Ovary (tissue), 9 donors: ENCODE data around the gene GHITM. TPM values are rescaled to one million over a fixed set of nuclear protein-coding genes. Genes with fewer than 3 reads are reported as not detected.

Source experiments
- DNase-seq, 5 donors: peaks; one replicate each; pipeline ENCODE4 v3.0.0-alpha.2; 2019 to 2020
- H3K27ac ChIP-seq, 2 donors: fragments of 200-600 bp; one replicate each; pipeline versions ENCODE4 v1.5.1 to v1.8.0; 2019 to 2022
- H3K27me3 ChIP-seq: fragments of 200-600 bp; one replicate; pipeline ENCODE4 v1.8.0; 2022
- H3K36me3 ChIP-seq: fragments of 200-600 bp; sonication (generic); one replicate; pipeline ENCODE4 v1.5.1; 2019
- H3K4me1 ChIP-seq: one replicate; pipeline ENCODE4 v1.8.1; 2013; ENCODE audit warnings: mild to moderate bottlenecking, moderate library complexity; ENCODE audit not compliant: insufficient read depth
- H3K4me3 ChIP-seq: fragments of 200-600 bp; sonication (generic); one replicate; pipeline ENCODE4 v1.5.1; 2017
- H3K9me3 ChIP-seq, 2 donors: fragments of 200-600 bp in 1 of 2; sonication (generic) in 1 of 2; one replicate each; pipeline versions ENCODE4 v1.5.1 to v1.8.1; 2013 to 2019; ENCODE audit warnings: mild to moderate bottlenecking in 1 of 2, moderate library complexity in 1 of 2
- CTCF ChIP-seq, 3 donors: fragments of 450-650 bp in 2 of 3; fragments of 200-600 bp in 1 of 3; IDR thresholded peaks; one replicate each; pipeline versions ENCODE4 v1.5.1 to v1.8.0; 2016 to 2022; ENCODE audit warnings: antibody characterized with exemption in 3 of 3, mild to moderate bottlenecking in 1 of 3
- EP300 ChIP-seq: sonication (generic); formaldehyde crosslinking; IDR thresholded peaks from one replicate; pipeline ENCODE4 v1.6.1; 2017; ENCODE audit warnings: antibody characterized with exemption
- POLR2A ChIP-seq: fragments of 450-650 bp; IDR thresholded peaks from one replicate; pipeline ENCODE4 v1.6.1; 2017; ENCODE audit warnings: antibody characterized with exemption, mild to moderate bottlenecking, moderate library complexity
- WGBS, 3 donors: extraction: QIAGEN DNeasy Blood & Tissue Kit in 1 of 3; methylation state at CpG; one replicate each; pipeline versions ENCODE4 v1.1.5 to v1.1.7; 2013 to 2017; 5-methylcytosine and 5-hydroxymethylcytosine counted together
- intact Hi-C, 4 donors: fragments of 100-400 bp; cut with DNase I; formaldehyde crosslinking; loops; one replicate each; pipeline versions ENCODE4 v1.11.0 to v1.15.1; 2022 to 2023
- polyA plus RNA-seq, 2 donors: library from polyadenylated mRNA; stranded (reverse); fragments of 200-250 nt in 1 of 2; fragments of 350-450 nt in 1 of 2; fragmentation: Illumina TruSeq in 1 of 2; extraction: RNeasy Lipid Tissue Mini Kit (QIAGEN cat#74804) in 1 of 2; gene quantifications; one replicate each; pipeline ENCODE4 v1.2.3, GENCODE V29; 2013 to 2014
- total RNA-seq, 7 donors: library from RNA; depleted of rRNA in 2 of 7; stranded (reverse); fragments of >200 nt in 2 of 7; fragmentation: NEBNext Ultra II Directional in 3 of 7; extraction: Animal tissue kit (Norgen Biotek cat#: 25700) in 3 of 7; gene quantifications; one replicate each; pipeline versions ENCODE4 v1.1.0 to v1.2.4, GENCODE V29; 2016 to 2023
- donor health status: DM: no; HTN: no; CAD: no; lungs with moderate emphysema.
- donor health status: DM: no; HTN: no; CAD: no.
- donor health status: Bipolar disorder and iron deficiency.
- donor health status: DM: yes; HTN: yes; CAD: no.
- donor health status: DM: no; HTN: no; CAD: no.
- donor health status: DM: yes; HTN: yes; CAD: no.

GHITM gene
- total and polyA plus RNA-seq, 9 donors = 82.5 to 190 (median 100) TPM

- H3K4me1 ChIP-seq = no peaks in the 10 kb centered on the region
- no peaks in the 10 kb centered on the region for H3K9me3 ChIP-seq
- WGBS, 3 donors = 73 to 84% (median 75%) methylated on average over 5 of the region's 5 CpGs
- TF ChIP-seq EP300 = no peak
- no peak for TF ChIP-seq CTCF (IDR thresholded peaks at IDR 0.05)
- no peak for TF ChIP-seq POLR2A
- no peaks in the 10 kb centered on the region for H3K36me3 ChIP-seq
- no peak overlapping the region for H3K4me3 ChIP-seq
- no peak overlapping the region for H3K27ac ChIP-seq
- no peaks in the 10 kb centered on the region for H3K27me3 ChIP-seq
- intact Hi-C loops = loop anchor here in 1 of 4 donors (5.0 kb wide), 1 partner anchor 351 kb away; no protein-coding TSS in a partner anchor
- DNase-seq = no peak
Measured at GRCh38 chr10:84191106-84191505, 51.8 kb downstream of the GHITM start.

- no peak for TF ChIP-seq CTCF (IDR thresholded peaks at IDR 0.05)
- no peak for TF ChIP-seq EP300
- no peak for TF ChIP-seq POLR2A
- Histone ChIP-seq H3K36me3 (no peaks in the 10 kb centered on the region), H3K9me3 (no peaks in the 10 kb centered on the region), H3K27ac (no peak overlapping the region), H3K27me3 (no peaks in the 10 kb centered on the region), H3K4me1 (no peaks in the 10 kb centered on the region), H3K4me3 (no peak overlapping the region)
- intact Hi-C loops = loop anchor here in 1 of 4 donors (5.0 kb wide), 1 partner anchor 349 kb away; no protein-coding TSS in a partner anchor
- 85 to 98% (median 95%) methylated on average over 2 of the region's 2 CpGs for WGBS, 3 donors
- DNase-seq = no peak
Measured at GRCh38 chr10:84193327-84193726, 54.0 kb downstream of the GHITM start.

- intact Hi-C loops = loop anchor here in 1 of 4 donors (5.0 kb wide), 1 partner anchor 348 kb away; no protein-coding TSS in a partner anchor
- WGBS, 3 donors = 13 to 21% (median 14%) methylated on average over 5 of the region's 5 CpGs
- no peak for TF ChIP-seq CTCF (IDR thresholded peaks at IDR 0.05)
- no peak for TF ChIP-seq POLR2A
- no peak for TF ChIP-seq EP300
- Histone ChIP-seq H3K9me3 (no peaks in the 10 kb centered on the region), H3K4me1 (no peaks in the 10 kb centered on the region), H3K27ac (no peak overlapping the region), H3K27me3 (no peaks in the 10 kb centered on the region), H3K36me3 (no peaks in the 10 kb centered on the region), H3K4me3 (no peak overlapping the region)
- DNase-seq = no peak
Measured at GRCh38 chr10:84193846-84194423, 54.6 kb downstream of the GHITM start.

GRCh38 chr10:84194424-84195043, 55.2 kb downstream of the GHITM start, which contains the start of gene CDHR1:
CDHR1 (plus strand) TSS chr10:84194537; CDS start chr10:84194761, 224 bp downstream.
- Histone ChIP-seq H3K9me3 (no peaks in the 10 kb centered on the region), H3K27ac (no peak within 1 kb of the TSS), H3K4me3 (peak within 1 kb of the TSS; percentile 19), H3K36me3 (no peaks in the 10 kb centered on the region), H3K27me3 (no peaks in the 10 kb centered on the region), H3K4me1 (no peaks in the 10 kb centered on the region)
- intact Hi-C loops = loop anchor here in 1 of 4 donors (5.0 kb wide), 1 partner anchor 348 kb away; no protein-coding TSS in a partner anchor
- 1 to 3% (median 1%) methylated on average over 27 to 61 of the region's 61 CpGs for WGBS, 3 donors
- no peak for TF ChIP-seq POLR2A
- TF ChIP-seq EP300 = no peak
- TF ChIP-seq CTCF (IDR thresholded peaks at IDR 0.05) = no peak
- no peak for DNase-seq
